Right lobe of liver (tissue), 4 donors: ENCODE measurements around the gene GSTA5.

ENCODE experiments used
- CTCF ChIP-seq, 4 donors: fragments of 200-600 bp in 3 of 4; fragments of 450-650 bp in 1 of 4; IDR thresholded peaks; one replicate each; pipeline versions ENCODE4 v1.5.1 to v1.8.0; 2016 to 2022; ENCODE audit warnings: antibody characterized with exemption in 4 of 4, mild to moderate bottlenecking in 2 of 4
- POLR2A ChIP-seq: fragments of 450-650 bp; IDR thresholded peaks from one replicate; pipeline ENCODE4 v1.6.1; 2017; ENCODE audit warnings: antibody characterized with exemption, mild to moderate bottlenecking
- donor health status: DM: no; HTN: no; CAD: no.
- donor health status: DM: no; HTN: no; CAD: no.
- donor health status: DM: no; HTN: yes; CAD: no.

GRCh38 chr6:52868240-52868639 is 27.6 kb upstream of the GSTA5 start:
- TF ChIP-seq CTCF (IDR thresholded peaks at IDR 0.05) (no peak), POLR2A (no peak)
